HEK293T (cell line): ENCODE measurements around the gene SIPA1L3.

Experiments
- CTCF ChIA-PET: fragments of 350-600 bp; formaldehyde crosslinking; extraction: SDS; loops from one replicate; lab custom pipeline; 2021; ENCODE audit warnings: antibody characterized with exemption, inconsistent platforms; lab: Yijun Ruan, JAX
- POLR2A ChIA-PET: fragments of 350-600 bp; formaldehyde crosslinking; extraction: SDS; loops from one replicate; lab custom pipeline; 2020; ENCODE audit warnings: antibody characterized with exemption, inconsistent platforms; lab: Yijun Ruan, JAX
- DNase-seq: peaks from one replicate; pipeline ENCODE4 v3.0.0; 2012; ENCODE audit warnings: mixed read lengths; ENCODE audit errors: extremely low spot score
- ARNT ChIP-seq: fragments of 450-650 bp; IDR thresholded peaks from 2 replicates; pipeline ENCODE4 v1.6.1; 2017; ENCODE audit warnings: mild to moderate bottlenecking
- BHLHE40 ChIP-seq: fragments of 450-650 bp; IDR thresholded peaks from 2 replicates; pipeline ENCODE4 v1.6.1; 2016; ENCODE audit warnings: mild to moderate bottlenecking, moderate library complexity, borderline replicate concordance
- CTBP1 ChIP-seq: fragments of 450-650 bp; IDR thresholded peaks from 2 replicates; pipeline ENCODE4 v1.6.1; 2016; ENCODE audit warnings: borderline replicate concordance
- ELF4 ChIP-seq: fragments of 450-650 bp; IDR thresholded peaks from 2 replicates; pipeline ENCODE4 v1.6.1; 2017; ENCODE audit warnings: antibody characterized with exemption
- FOXA1 ChIP-seq: fragments of 450-650 bp; IDR thresholded peaks from 2 replicates; pipeline ENCODE4 v1.6.1; 2016; ENCODE audit warnings: mild to moderate bottlenecking
- FOXK2 ChIP-seq: fragments of 450-650 bp; IDR thresholded peaks from 2 replicates; pipeline ENCODE4 v1.6.1; 2016; ENCODE audit warnings: mild to moderate bottlenecking
- FOXM1 ChIP-seq: fragments of 450-650 bp; IDR thresholded peaks from 2 replicates; pipeline ENCODE4 v1.6.1; 2017; ENCODE audit warnings: mild to moderate bottlenecking, borderline replicate concordance
- HDGF ChIP-seq: fragments of 450-650 bp; IDR thresholded peaks from 2 replicates; pipeline ENCODE4 v1.6.1; 2017; ENCODE audit warnings: antibody characterized with exemption, borderline replicate concordance
- L3MBTL2 ChIP-seq: fragments of 450-650 bp; conservative IDR thresholded peaks from 2 replicates; pipeline ENCODE4 v1.6.1; 2016; ENCODE audit warnings: mild to moderate bottlenecking
- LEF1 ChIP-seq: fragments of 450-650 bp; IDR thresholded peaks from 2 replicates; pipeline ENCODE4 v1.6.1; 2017; ENCODE audit warnings: mild to moderate bottlenecking, borderline replicate concordance
- NFRKB ChIP-seq: fragments of 450-650 bp; IDR thresholded peaks from 2 replicates; pipeline ENCODE4 v1.6.1; 2016; ENCODE audit warnings: mild to moderate bottlenecking, moderate library complexity
- SP1 ChIP-seq: fragments of 450-650 bp; IDR thresholded peaks from 2 replicates; pipeline ENCODE4 v1.6.1; 2017
- SUZ12 ChIP-seq: fragments of 450-650 bp; IDR thresholded peaks from 2 replicates; pipeline ENCODE4 v1.6.1; 2016; ENCODE audit warnings: mild to moderate bottlenecking
- TARDBP ChIP-seq: fragments of 450-650 bp; IDR thresholded peaks from 2 replicates; pipeline ENCODE4 v1.6.1; 2016
- ZNF384 ChIP-seq: fragments of 450-650 bp; IDR thresholded peaks from 2 replicates; pipeline ENCODE4 v1.6.1; 2016
- TF ChIP-seq, protein P1 (sequence below): fragments of 450-650 bp; IDR thresholded peaks from 2 replicates; pipeline ENCODE4 v1.6.1; 2016

SIPA1L3 gene

DNA sequence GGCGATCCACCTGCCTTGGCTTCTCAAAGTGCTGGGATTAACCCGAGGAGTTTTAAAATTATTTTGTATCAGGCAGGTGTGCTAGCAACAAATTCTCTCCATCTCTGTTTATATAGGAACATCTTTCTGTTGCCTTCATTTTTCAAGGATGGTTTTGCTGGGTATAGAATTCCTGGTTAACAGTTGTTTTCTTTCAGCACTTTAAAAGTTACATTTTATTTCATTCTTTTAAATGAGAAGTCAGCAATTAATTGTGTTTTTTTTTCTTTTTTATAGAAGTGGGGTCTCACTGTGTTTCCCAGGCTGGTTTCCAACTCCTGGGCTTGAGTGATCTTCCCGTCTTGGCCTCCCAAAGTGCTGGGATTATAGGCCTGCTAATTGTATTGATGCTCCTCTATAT is 273.1 kb downstream of the SIPA1L3 start:
- ChIA-PET POLR2A (no interaction called here), CTCF (no interaction called here)
- TF ChIP-seq ARNT (no peak), CTBP1 (no peak), L3MBTL2 (no peak), SUZ12 (no peak), FOXA1 (no peak), ZNF384 (no peak), SP1 (no peak), BHLHE40 (no peak), NFRKB (no peak), ELF4 (no peak), LEF1 (no peak), TARDBP (no peak), HDGF (no peak)
- TF ChIP-seq, protein P1, sequence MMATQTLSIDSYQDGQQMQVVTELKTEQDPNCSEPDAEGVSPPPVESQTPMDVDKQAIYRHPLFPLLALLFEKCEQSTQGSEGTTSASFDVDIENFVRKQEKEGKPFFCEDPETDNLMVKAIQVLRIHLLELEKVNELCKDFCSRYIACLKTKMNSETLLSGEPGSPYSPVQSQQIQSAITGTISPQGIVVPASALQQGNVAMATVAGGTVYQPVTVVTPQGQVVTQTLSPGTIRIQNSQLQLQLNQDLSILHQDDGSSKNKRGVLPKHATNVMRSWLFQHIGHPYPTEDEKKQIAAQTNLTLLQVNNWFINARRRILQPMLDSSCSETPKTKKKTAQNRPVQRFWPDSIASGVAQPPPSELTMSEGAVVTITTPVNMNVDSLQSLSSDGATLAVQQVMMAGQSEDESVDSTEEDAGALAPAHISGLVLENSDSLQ, result no peak
- DNase-seq, result no peak

DNA sequence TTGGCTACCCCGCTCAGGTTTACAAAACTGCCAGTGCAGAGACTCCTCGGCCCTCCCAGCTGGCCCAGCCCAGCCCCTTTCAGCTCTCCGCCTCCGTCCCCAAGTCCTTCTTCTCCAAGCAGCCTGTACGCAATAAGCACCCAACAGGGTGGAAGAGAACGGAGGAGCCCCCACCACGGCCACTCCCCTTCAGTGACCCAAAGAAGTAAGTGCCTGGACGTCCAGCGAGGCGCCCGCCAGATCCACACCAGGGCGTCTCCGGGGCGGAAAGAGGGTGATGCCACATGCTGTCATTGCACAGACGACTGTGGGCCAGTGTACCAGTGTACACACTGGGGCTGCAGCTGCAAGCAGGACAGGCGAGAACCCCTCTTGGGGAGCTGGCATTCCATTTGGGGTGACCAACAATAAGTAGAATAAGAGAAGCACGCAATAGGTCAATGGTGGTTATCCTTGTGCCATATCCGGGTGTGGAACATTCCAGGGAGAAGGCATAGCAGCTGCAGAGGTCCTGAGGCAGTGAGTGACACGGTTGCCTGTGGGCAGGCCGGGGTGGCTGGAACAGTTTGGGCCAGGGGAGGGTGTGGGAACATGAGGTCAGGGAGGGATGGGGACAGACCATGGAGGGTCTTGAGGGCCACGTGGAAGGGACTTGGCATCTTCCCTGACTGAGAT is 275.7 kb downstream of the SIPA1L3 start:
- ChIA-PET CTCF (no interaction called here), POLR2A (no interaction called here)
- no peak for DNase-seq
- TF ChIP-seq HDGF, result no peak
- TF ChIP-seq ARNT, result no peak
- TF ChIP-seq BHLHE40, result no peak
- TF ChIP-seq ELF4, result no peak
- no peak for TF ChIP-seq SP1
- no peak for TF ChIP-seq TARDBP
- TF ChIP-seq CTBP1, result no peak
- no peak for TF ChIP-seq NFRKB
- TF ChIP-seq FOXA1, result no peak
- no peak for TF ChIP-seq L3MBTL2
- no peak for TF ChIP-seq LEF1
- no peak for TF ChIP-seq FOXM1
- TF ChIP-seq SUZ12, result no peak
- TF ChIP-seq, protein P1, result no peak
- TF ChIP-seq FOXK2, result no peak
- no peak for TF ChIP-seq ZNF384

DNA sequence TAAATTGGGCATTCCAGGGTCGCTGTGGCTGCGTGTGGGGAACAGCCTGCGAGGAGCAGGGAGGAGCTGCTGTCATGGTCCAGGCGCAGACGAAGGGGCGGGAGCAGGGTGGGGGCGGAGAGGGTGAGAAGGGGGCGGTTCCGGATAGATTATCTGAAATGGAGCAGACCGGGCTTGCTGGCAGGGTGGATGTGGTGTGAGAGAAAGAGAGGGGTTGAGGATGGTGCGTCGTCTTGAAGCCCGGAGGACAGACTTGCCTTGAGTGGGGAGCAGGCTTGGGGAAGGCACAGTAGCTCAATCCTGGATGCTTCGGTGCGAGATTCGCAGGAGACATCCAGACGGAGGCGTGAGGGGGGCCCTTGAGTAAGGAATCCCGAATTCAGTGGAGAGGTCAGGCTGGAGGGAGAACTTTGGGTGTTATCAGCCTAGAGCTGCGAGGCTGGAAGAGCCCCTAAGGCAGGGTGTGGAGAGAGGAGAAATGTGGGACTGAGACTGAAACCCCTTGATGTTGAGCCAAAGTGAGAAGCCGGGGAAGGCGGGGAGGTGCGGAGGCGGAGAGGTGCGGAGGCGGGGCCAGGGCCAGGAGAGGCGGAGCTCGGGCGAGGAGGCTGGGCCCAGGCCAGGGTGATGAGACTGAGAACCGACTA is 276.4 kb downstream of the SIPA1L3 start:
- ChIA-PET CTCF (no interaction called here), POLR2A (no interaction called here)
- no peak for TF ChIP-seq SP1
- TF ChIP-seq L3MBTL2, result no peak
- TF ChIP-seq CTBP1, result no peak
- TF ChIP-seq SUZ12, result no peak
- TF ChIP-seq, protein P1, result no peak
- no peak for TF ChIP-seq HDGF
- TF ChIP-seq BHLHE40, result no peak
- TF ChIP-seq ELF4, result no peak
- no peak for TF ChIP-seq FOXM1
- TF ChIP-seq FOXK2, result no peak
- TF ChIP-seq NFRKB, result no peak
- no peak for TF ChIP-seq ARNT
- no peak for TF ChIP-seq TARDBP
- no peak for TF ChIP-seq FOXA1
- TF ChIP-seq LEF1, result no peak
- TF ChIP-seq ZNF384, result no peak
- DNase-seq, result no peak

DNA sequence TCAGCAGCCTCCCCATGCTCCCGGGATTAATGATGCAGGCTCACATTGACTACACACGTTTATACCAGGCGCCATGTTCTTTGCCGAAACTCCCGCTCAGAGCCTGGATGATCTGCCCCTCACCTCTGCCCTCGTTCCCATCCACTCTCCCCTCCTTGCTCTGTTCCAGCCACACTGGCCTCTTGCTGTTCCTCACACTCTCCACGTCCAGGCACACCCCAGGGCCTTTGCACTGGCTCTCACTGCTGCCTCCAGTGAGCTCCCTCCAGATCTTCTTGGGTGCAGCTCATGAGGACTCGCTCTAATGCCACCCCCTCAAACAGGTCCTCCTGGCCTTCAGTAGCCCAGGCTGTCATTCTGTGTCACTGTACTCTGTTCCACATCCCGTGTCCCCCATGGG is 277.8 kb downstream of the SIPA1L3 start:
- POLR2A ChIA-PET, result no interaction called here
- TF ChIP-seq ZNF384, result no peak
- no peak for TF ChIP-seq FOXM1
- TF ChIP-seq FOXK2, result no peak
- no peak for TF ChIP-seq FOXA1
- no peak for TF ChIP-seq ARNT
- TF ChIP-seq ELF4, result no peak
- no peak for TF ChIP-seq SP1
- TF ChIP-seq, protein P1, result no peak
- no peak for TF ChIP-seq SUZ12
- TF ChIP-seq HDGF, result no peak
- no peak for TF ChIP-seq BHLHE40
- TF ChIP-seq TARDBP, result no peak
- TF ChIP-seq L3MBTL2, result no peak
- DNase-seq, result no peak
- CTCF ChIA-PET, result no interaction called here

DNA sequence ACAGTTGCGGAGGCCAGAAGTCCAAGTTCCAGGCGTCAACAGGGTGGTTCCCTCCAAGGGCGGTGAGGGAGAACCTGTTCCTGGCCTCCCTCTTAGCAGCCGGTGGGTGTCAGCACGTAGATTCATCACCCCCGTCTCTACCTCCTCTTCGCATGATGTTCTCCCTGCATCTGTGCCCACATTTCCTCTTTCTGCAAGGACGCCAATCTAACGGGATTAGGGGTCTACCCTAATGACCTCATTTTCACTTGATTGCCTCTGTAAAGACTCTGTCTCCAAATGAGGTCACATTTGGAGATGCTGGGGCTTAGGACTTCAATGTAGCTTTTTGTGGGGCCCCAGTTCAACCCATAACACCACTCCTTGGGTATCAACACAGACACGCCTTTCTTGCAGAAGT is 278.6 kb downstream of the SIPA1L3 start:
- no peak for TF ChIP-seq BHLHE40
- TF ChIP-seq NFRKB, result no peak
- no peak for TF ChIP-seq SUZ12
- no peak for TF ChIP-seq HDGF
- no peak for TF ChIP-seq L3MBTL2
- no peak for TF ChIP-seq TARDBP
- no peak for TF ChIP-seq CTBP1
- no peak for TF ChIP-seq FOXA1
- TF ChIP-seq ZNF384, result no peak
- no peak for TF ChIP-seq ARNT
- no peak for TF ChIP-seq SP1
- no peak for DNase-seq
- POLR2A ChIA-PET, result no interaction called here
- CTCF ChIA-PET, result no interaction called here
